HG03280 (cell line): ENCODE data around the gene WDCP.

Source experiments
- ATAC-seq: cut with Tn5 transposase; IDR thresholded peaks from one replicate; pipeline ENCODE4 v1.9.1; 2021; ENCODE audit warnings: mild to moderate bottlenecking, moderate library complexity; ENCODE audit not compliant: unreplicated experiment

Gene WDCP

GRCh38 chr2:24007693-24008092 is 39.5 kb downstream of the WDCP start:
- no peak for ATAC-seq

GRCh38 chr2:23994567-23994966 is 52.6 kb downstream of the WDCP start:
- ATAC-seq = no peak

- ATAC-seq = no peak
Observed at GRCh38 chr2:23993736-23994269, 53.4 kb downstream of the WDCP start.

- no peak for ATAC-seq
Observed at GRCh38 chr2:23992931-23993330, 54.3 kb downstream of the WDCP start.

- ATAC-seq = no peak
Observed at GRCh38 chr2:23988371-23988770, 58.8 kb downstream of the WDCP start.
